ENCODE data around the gene PPME1. TPM values are rescaled to one million over a fixed set of nuclear protein-coding genes. Genes with fewer than 3 reads are reported as not detected.
"Not testable (repeated sequence)": the region's sequence is repeated elsewhere in the genome, so short reads cannot be mapped to it uniquely, and the experiment has no call there.

Gene PPME1
- total RNA-seq, 2 experiments from 2014 or later: 28.6 to 28.8 TPM

GRCh38 chr11:74123008-74123448 lies 48.1 kb upstream of the PPME1 start:
- TF ChIP-seq EZH2phosphoT487 (IDR thresholded peaks at IDR 0.05; ENCODE audit: borderline replicate concordance, low read depth, low read length): no peak
- TF ChIP-seq CTCF (conservative IDR thresholded peaks at IDR 0.05; ENCODE audit: low read length): no peak
- Histone ChIP-seq H2AFZ (ENCODE audit: low read length) (no peak overlapping the region), H4K20me1 (ENCODE audit: insufficient read depth, low read length) (no peaks in the 10 kb centered on the region), H3K4me2 (ENCODE audit: low read length) (no peak overlapping the region), H3K9me2 (ENCODE audit: insufficient read depth, low read length) (no peaks in the 10 kb centered on the region), H3K4me3 (ENCODE audit: low read depth, low read length, poor library complexity, severe bottlenecking) (no peak overlapping the region), H3K9me3 (ENCODE audit: low read length) (no peaks in the 10 kb centered on the region), H3K36me3 (ENCODE audit: insufficient read depth, low read length) (peaks cover 19% of the 10 kb centered on the region), H3K79me2 (ENCODE audit: insufficient read depth, low read depth, low read length) (no peaks in the 10 kb centered on the region), H3K4me1 (ENCODE audit: insufficient read depth, low read length, poor library complexity, severe bottlenecking) (no peaks in the 10 kb centered on the region), H3K27ac (ENCODE audit: low read depth, low read length, poor library complexity, severe bottlenecking) (no peak overlapping the region)
- CTCF ChIA-PET (ENCODE audit: unreplicated experiment): no interaction called here
- no TSS peak for BruUV-seq (replicated peaks)
- POLR2A ChIA-PET: no interaction called here
- DNase-seq (ENCODE audit: low spot score): no peak
- intact Hi-C loops (cut with micrococcal nuclease; ENCODE audit: unreplicated experiment): no loop called here

DNA sequence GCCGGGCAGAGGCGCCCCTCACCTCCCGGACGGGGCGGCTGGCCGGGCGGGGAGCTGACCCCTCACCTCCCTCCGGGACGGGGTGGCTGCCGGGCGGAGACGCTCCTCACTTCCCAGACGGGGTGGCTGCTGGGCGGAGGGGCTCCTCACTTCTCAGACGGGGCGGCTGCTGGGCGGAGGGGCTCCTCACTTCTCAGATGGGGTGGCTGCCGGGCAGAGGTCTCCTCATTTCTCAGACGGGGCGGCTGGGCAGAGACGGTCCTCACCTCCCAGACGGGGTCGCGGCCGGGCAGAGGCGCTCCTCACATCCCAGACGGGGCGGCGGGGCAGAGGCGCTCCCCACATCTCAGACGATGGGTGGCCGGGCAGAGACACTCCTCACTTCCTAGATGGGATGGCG lies 42.0 kb upstream of the PPME1 start:
- H3K9me2 ChIP-seq (ENCODE audit: insufficient read depth, low read length); CTCF ChIA-PET (ENCODE audit: unreplicated experiment); H3K4me1 ChIP-seq (ENCODE audit: insufficient read depth, low read length, poor library complexity, severe bottlenecking); H3K27ac ChIP-seq (ENCODE audit: low read depth, low read length, poor library complexity, severe bottlenecking); POLR2A ChIA-PET; DNase-seq (ENCODE audit: low spot score); H3K9me3 ChIP-seq (ENCODE audit: low read length); H2AFZ ChIP-seq (ENCODE audit: low read length); H3K4me2 ChIP-seq (ENCODE audit: low read length); H3K79me2 ChIP-seq (ENCODE audit: insufficient read depth, low read depth, low read length); intact Hi-C loops (cut with micrococcal nuclease; ENCODE audit: unreplicated experiment); H4K20me1 ChIP-seq (ENCODE audit: insufficient read depth, low read length); H3K4me3 ChIP-seq (ENCODE audit: low read depth, low read length, poor library complexity, severe bottlenecking); BruUV-seq (replicated peaks): not testable (repeated sequence)
- peaks cover 41% of the 10 kb centered on the region for H3K36me3 ChIP-seq (ENCODE audit: insufficient read depth, low read length)

- ChIA-PET POLR2A (interaction anchor here (0.6 kb wide), 1 partner anchor 219 kb away, joined by 4 read pairs; no protein-coding TSS in a partner anchor), CTCF (ENCODE audit: unreplicated experiment) (no interaction called here)
- Histone ChIP-seq H3K27ac (ENCODE audit: low read depth, low read length, poor library complexity, severe bottlenecking) (no peak overlapping the region), H4K20me1 (ENCODE audit: insufficient read depth, low read length) (no peaks in the 10 kb centered on the region), H3K4me3 (ENCODE audit: low read depth, low read length, poor library complexity, severe bottlenecking) (no peak overlapping the region), H3K9me3 (ENCODE audit: low read length) (no peaks in the 10 kb centered on the region), H2AFZ (ENCODE audit: low read length) (no peak overlapping the region), H3K79me2 (ENCODE audit: insufficient read depth, low read depth, low read length) (no peaks in the 10 kb centered on the region), H3K36me3 (ENCODE audit: insufficient read depth, low read length) (peaks cover 64% of the 10 kb centered on the region), H3K9me2 (ENCODE audit: insufficient read depth, low read length) (no peaks in the 10 kb centered on the region), H3K4me1 (ENCODE audit: insufficient read depth, low read length, poor library complexity, severe bottlenecking) (no peaks in the 10 kb centered on the region), H3K4me2 (ENCODE audit: low read length) (no peak overlapping the region)
- no peak for DNase-seq (ENCODE audit: low spot score)
- no TSS peak for BruUV-seq (replicated peaks)
- TF ChIP-seq EZH2phosphoT487 (IDR thresholded peaks at IDR 0.05; ENCODE audit: borderline replicate concordance, low read depth, low read length): no peak
- no peak for TF ChIP-seq CTCF (conservative IDR thresholded peaks at IDR 0.05; ENCODE audit: low read length)
- intact Hi-C loops (cut with micrococcal nuclease; ENCODE audit: unreplicated experiment): no loop called here
Observed at GRCh38 chr11:74132833-74133232, 38.3 kb upstream of the PPME1 start.
